Measurements from ENCODE around the gene ZSCAN31.

ZSCAN31 gene

DNA sequence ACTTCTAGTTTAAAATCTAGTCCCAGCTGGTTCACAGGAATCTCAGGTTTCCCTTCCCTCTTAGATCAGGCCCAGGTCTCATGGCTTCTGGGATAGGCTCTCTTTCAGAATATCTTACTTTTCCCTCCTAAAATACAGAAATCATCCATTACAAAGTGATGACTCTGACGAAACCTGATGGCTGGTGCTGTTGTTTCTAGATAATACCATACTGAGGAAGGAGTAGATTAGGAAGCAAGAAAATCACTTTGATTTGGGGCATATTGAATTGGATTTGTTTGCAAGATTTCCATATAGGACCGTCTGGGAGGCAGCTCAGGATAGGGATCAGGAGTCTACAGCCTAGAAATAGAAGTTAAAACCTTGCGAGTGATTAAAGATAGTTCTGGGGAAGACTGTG is 17.4 kb upstream of the ZSCAN31 start:
- no peak for DNase-seq (ENCODE audit: low read depth in 2 of 2)

DNA sequence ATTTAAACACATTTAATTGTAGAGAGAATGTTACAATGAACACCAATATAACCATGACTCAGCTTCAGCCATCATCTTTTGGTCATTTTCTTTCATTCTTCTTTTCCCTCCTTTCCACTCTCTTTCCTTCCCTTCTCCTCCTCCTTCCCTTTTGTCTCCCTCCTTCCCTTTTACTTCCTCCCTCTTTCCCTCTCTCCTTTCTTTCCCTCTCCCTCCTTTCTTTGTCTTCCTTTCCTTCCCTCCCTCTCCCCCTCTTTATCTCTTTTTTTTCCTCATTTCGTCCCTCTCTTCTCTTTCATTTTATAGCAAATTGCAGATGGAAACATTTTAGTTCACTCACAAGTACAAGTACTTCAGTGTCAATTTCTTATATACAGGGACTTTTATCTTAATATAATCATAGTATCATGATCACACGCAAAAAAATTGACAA is 15.6 kb upstream of the ZSCAN31 start:
- DNase-seq (ENCODE audit: low read depth in 2 of 2), result no peak

DNA sequence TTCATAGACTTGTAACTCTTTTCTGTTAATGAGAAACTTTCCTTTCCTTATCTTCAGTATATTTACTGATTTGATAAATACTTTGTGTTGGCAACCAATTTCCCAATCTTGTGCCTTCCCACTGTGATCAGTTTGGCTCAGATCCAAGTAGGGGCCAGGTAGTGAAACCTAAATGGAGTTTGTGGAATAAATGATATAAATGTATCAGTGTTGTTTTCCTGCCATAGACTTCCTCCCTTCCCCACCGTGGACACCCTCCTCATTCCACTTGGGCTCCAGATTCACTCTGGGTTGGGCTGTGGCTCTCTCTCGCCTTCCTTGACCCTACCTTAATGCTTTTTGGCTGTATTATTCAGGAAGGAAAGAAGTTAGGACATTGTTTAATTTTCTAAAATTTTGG is 15.1 kb upstream of the ZSCAN31 start:
- no peak for DNase-seq (ENCODE audit: low read depth in 2 of 2)

DNA sequence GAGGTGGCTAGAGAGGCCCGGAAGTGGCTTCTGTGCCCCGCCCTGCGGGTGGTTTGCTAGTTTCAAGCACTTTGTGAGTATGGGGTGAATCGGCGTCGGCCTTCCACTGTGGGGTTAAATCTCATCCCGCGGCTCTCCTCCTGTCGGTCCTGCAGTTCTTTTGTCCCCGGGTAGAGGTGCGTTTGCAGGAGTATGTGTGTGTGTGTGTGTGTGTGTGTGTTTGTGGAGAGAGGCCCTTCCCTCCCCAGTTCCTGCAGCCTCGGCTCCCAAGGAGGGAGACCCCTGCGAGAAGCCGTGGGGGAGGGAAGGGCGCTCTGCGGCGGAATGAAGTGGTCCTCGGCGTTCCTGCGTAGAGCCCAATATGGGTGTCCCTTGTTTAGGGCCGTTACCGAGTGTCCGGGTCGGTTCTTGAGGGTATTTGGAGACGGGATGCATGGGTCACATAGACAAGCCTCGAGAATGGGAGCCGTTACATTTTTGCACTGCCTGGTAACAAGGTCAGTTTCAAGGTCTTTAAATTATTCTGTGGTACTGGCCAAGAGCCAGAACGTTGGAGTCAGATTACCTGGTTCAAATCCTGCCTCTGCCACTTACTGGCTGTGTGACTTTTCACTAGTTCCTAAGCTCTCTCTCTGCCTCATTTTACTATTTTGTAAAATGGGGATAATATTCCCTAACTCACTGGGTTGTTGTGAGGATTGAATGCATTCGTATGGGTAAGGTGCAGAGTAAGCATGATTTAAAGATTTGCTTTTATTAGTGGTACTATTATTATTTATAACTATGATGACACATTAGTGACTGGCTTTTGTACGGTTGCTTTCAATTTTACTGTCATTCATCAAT is 14.2 kb upstream of the ZSCAN31 start, which contains the start of gene ZKSCAN3:
Gene ZKSCAN3, plus strand, starts transcription at position 56 of the 846 bp plus-strand sequence. CDS start 9,640 bp downstream, outside the sequence.
- DNase-seq (ENCODE audit: low read depth in 2 of 2), result peak; percentile 64 to 73

DNA sequence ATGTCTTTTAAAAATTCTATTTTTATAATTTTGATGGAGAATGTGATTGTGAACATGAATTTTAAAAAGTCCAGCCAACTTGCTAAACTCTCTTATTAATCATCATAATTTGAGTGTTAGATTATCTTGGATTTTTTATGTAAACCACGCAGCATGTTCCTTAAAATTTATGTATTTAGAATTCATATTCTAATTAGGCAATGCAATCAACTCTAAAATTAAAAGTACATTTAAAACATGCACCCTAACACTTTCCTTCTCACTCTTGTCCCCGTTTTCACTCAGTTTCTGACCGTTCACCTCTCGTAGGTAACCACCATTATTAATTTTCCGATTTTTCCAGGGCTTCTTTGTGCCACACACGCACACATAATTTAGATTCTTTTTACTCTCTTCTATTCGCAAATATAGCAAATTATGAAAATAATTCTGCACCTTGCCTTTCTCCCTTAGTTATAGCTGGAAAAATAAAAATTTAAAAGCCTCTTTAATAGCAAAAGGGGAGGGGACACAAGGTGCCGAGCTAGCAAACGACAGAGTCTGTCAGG is 13.5 kb upstream of the ZSCAN31 start:
- no peak for DNase-seq (ENCODE audit: low read depth in 2 of 2)

DNA sequence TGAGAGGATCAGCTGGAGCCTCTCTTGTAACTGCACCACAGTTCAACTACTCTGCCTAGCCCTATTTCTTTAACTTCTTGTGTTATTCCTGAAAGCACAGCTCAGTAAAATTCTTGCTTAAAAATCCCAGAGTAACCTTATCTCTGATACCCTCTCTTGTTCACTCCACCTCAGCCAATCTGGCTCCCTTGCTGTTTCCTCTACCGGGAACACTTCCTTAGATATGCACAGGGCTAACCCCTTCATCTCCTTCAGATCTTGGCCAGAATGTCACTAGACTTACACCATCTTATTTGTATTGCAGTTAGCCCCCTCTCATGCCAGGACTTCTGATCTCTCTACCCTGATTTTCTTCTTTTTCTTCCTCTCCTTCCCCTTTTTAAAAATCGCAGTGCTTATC is 11.2 kb upstream of the ZSCAN31 start:
- DNase-seq (ENCODE audit: low read depth in 2 of 2), result no peak

DNA sequence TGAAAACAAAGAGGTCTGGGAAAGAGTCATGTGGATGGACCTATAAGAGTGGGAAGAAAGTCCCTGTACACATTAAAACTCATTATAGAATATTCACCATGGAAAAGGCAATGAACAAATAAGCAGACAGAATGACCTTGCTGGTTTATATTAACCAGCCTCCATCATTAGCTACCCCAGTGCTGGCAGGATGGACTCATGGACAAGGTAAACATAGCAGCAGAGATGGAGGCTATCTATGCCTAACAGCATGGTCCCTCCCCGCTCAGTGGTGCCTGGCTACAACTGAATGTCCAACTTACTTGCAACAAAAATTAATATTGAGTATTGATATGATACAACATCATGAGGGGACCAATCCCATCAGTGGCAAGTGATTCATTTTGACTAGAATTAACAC is 9.3 kb upstream of the ZSCAN31 start:
- no peak for DNase-seq (ENCODE audit: low read depth in 2 of 2)

DNA sequence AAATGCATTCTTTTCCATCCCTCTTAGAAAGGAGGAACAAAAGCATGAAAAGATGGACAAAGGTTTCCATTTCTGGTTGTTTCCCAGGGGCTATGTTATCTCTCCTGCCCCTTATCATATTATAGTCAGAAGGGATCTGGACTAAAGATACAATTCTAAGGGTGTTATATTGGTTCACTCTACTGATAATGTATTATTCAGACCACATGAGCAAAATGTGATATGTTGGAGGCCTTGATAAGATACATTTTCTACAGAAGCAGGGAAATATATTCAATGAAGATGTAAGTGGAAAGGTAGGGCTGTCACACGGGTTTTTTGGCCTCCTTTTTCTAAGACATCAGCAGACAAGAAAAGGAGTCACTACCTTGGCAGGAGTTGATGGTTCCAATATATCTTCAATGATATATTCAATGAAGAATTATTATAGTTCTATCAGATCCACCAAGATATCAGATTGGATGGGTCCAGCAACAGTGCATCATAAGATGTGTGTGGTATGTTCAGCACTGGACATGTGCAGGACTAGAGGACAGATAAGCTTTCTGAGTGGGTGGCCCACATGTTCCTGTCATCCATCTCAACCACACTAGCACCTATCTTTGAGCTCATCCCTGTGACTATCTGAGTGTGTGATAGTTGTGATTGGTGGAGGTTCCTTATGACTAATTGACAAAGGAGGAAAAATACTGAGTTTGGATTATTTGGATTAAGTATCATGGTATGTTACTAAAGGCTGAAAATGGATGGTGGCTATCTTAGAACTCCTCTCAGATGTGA is 8.1 kb upstream of the ZSCAN31 start:
- DNase-seq (ENCODE audit: low read depth in 2 of 2), result no peak

DNA sequence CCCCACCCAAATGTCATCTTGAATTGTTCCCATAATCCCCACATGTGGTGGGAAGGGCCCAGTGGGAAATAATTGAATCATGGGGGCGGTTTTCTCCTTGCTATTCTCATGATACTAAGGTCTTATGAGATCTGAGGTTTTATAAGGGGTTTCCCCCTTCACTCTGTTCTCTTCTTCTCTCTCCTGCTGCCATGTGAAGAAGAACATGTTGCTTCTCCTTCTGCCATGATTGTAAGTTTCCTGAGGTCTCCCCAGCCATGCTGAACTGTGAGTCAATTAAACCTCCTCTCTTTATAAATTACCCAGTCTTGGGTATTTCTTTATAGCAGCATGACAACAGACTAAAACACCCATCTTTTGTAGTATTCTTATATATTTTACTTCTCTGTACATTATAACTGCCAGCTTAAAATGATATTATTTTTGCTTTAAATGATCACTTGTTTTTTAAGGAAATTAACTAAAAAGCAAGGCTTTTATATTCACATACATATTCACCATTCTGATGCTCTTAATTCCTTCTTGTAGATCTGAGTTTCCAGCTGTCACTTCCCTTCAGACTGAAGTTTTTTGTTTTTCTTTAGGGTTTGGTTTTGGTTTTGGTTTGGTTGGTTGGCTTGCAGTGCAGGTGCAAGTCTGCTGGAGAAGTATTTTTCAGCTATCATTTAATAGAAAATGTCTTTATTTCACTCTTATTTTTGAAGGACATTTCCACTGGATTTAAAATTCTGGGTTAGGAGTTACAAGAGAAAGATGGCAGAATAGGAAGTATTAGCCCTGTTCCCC is 4.6 kb upstream of the ZSCAN31 start:
- no peak for DNase-seq (ENCODE audit: low read depth in 2 of 2)

DNA sequence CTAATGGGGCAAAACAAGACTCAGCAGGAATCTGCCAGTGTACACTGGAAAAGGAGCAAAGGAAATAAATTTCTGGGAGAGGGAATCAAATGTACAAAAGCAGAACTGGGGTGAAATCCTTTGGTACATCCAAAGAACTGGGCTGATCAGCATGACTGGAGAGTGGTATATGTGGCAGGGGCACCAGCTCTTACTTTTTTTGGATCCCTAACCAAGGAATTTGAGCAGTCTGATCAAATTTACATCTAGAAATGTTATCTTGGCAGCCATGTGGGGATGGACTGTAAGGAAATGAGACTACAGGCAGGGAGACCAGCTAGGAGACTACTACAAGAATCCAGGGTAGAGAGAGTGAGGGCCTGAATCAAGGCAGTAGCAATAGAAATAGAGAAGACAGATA is 1.2 kb upstream of the ZSCAN31 start:
- no peak for DNase-seq (ENCODE audit: low read depth in 2 of 2)

DNA sequence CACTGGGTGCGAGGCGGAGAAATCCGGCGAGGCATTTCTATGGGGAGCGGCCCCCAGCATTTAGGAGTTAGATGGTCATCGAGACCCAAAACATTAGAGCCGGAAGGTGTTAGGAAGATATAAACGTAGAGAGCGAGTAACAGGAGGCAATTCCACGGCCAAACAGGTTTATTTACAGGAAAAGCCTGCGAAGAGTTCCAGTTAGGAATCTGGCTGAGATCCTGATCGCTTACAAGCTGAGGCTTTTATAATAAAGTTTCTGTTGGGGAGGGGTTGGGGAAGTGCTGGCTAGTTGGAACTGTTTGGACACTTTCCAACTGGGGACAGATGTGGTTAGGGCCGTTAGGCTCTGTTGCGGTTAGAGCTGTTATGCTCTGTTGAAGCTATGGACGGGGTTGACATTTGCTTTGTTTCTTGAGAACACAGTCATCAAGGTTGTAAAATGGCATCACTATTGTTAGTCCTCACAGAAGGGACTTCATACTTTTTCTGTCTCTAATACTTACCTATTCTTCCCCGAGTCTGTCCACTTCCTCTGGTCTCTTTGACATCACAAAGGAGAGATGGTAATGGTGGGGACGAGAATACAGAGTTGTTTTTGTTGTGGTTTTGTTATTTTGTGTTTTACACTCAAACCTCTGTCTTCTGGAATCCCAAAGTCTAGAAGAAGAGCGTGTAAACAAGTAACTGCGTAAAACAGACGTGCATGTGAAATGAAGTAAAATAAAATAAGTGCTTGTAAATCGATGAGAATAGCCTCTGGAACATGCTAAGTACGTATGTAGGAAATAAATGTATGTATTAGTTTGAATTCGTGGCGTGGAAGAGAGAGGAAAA is 554 bp upstream of the ZSCAN31 start:
- no peak for DNase-seq (ENCODE audit: low read depth in 2 of 2)

DNA sequence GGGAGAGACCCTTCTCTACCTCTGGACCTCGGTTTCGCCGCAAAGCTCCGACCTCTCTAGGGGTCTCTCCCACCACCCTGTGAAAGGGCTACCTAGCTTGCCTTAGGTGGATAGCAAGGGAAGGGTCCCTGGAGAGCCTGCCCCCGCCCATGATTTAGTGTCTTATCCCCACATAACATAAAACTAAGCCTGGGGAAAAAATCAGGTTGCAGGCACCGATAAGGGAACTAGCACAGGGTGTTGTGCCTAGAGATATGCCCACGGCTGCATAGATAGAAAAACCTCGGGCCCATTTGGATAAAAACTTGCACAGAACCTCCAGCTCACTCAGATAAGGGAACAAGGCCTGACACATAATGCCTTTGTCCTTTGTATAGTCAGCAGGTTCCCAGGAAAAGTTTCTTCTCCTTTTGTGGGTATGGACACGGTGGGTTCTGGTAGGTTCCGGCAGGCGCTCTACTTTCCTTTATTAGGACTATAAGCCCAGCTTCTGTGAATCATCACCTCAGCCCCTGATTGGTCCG is 846 bp downstream of the ZSCAN31 start:
- DNase-seq (ENCODE audit: low read depth in 2 of 2), result no peak

DNA sequence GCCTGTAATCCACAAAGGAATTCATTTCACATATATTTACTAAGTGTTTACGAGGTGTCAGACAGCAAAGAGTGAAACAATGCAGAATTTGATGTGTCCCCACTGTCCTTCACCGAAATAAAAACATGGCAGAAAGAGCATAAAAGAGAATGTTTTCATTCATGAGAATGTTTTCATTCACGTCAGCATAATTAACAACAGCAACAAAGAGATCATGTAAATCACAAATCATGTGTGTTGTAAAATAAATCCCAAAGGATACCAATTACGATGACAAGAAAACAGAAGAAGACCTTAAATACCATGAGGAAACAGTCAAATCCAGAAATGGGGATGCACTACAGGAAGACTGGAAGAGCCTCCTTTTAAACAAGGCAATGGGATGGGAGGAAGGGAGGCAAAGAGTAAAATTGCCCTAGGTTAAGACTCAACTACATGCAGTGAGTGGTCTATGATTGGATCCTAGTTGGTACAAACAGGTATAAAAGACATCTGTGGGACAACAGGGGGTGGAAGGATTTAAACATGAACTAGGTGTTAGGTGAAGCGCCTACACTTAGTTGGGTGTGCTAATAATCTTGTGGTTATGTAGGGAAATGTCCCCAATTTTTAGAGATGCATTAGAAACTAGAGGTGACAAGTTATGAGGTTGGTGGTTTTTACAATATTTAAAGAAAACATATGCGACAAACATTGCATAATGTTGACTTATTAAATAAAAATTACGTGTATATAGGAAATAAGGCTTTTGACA is 1.5 kb downstream of the ZSCAN31 start:
- DNase-seq (ENCODE audit: low read depth in 2 of 2), result no peak

DNA sequence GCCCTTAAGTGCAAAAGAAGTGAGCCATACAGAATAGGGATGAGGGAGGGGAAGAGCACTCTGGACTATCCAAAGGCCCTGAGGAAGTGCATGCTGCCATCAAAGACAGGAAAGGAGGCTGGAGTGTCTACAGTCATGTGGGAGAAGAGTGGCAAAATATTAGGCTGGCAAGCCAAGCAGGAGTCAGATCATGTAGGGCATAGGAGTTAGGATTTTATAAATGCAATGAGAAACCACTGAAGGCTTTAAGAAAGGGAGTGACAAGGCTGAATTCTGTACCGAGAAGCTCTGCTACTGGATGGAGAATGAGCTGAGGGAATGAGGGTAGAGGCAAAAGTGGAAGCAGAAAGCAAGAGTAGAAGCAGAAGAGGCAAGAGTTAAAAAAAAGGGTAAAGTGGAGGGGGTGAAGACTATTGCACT is 2.3 kb downstream of the ZSCAN31 start:
- DNase-seq (ENCODE audit: low read depth in 2 of 2), result no peak

DNA sequence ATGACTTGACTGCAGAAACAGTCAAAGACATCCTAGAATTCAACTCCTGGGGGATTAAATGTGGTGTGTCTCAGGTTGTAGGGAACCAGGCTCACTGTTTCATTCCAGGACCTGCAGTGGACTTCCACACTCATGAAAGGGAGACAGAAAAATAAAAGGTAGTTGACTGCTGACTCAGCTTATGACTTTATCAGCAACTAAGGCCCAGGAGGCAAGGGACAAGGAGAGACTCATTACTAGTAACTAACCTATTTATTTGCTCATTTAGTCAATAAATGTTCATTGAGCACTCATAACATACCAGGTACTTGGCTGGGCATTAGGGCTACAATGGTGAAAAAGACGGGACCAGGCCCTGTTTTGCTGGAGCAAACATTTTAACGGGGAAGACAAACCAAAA is 2.9 kb downstream of the ZSCAN31 start:
- DNase-seq (ENCODE audit: low read depth in 2 of 2), result no peak

DNA sequence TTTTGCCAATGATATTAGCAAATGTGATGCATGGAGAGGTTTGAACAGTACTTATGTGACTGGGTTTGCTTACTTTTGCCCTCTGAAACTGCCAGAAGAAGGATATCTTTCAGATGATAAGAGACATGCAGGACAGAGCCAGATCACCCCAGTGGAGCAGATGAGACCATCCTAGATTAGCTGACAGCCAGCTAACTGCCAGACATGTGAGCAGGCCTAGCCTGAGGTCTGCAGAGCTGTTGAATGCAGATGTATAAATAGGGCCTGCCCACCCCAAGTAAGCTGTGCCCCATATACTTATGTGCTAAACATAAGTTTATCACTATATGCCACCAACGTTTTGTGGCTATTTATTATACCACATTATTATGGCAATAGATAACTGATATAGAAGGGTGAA is 5.9 kb downstream of the ZSCAN31 start:
- no peak for DNase-seq (ENCODE audit: low read depth in 2 of 2)

DNA sequence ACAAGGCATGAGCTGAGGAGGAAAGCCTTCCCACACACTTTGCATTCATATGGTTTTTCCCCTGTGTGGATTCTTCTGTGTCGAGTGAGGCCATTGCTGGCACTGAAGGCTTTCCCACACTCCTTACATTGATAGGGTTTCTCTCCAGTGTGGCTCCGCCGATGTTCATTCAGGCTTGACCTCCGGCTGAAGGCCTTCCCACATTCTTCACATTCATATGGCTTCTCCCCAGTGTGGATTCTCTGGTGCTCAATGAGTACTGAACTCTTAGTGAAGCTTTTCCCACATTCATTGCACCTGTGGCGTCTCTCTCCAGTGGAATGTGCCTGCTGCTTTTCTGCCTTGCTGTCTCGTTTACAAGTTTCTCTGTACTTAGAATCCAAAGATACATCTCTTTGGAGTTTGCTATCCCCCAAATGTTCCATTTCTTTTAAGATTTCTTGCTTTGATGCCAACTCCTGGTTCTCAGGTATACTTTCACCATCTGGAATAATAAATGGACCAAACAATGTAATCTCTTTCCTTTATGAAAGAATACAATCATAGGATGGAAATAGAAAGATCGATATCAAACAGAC is 9.5 kb downstream of the ZSCAN31 start:
- no peak for DNase-seq (ENCODE audit: low read depth in 2 of 2)

DNA sequence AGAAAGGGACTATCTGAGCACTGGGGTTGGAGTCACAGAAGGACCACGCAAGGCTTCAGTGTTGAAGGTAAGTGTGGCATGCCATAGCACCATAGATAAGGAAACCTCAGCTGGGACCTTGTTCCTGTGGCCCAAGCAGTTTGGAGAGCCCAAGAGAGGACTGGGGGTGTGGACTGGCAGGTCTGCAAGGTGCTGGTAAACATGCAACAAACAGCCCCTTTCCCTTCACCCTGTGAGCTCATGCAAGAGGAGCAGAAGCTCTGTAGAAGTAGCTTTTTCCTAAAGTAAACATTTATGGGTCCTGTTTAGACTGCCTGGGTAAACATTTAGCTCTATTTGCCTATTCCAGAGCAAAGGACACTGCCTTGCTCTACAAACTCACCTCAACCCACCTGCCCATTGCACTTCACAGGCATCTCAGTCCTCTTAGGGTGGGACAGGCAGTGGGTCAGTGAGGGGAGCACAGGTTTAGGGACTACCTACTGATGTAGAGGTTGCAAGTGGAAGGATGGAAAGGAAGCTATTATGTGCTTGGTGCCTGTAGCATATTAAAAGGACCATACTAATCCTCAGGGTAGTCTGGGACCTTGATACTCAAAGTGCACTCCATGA is 12.0 kb downstream of the ZSCAN31 start:
- DNase-seq (ENCODE audit: low read depth in 2 of 2), result no peak

DNA sequence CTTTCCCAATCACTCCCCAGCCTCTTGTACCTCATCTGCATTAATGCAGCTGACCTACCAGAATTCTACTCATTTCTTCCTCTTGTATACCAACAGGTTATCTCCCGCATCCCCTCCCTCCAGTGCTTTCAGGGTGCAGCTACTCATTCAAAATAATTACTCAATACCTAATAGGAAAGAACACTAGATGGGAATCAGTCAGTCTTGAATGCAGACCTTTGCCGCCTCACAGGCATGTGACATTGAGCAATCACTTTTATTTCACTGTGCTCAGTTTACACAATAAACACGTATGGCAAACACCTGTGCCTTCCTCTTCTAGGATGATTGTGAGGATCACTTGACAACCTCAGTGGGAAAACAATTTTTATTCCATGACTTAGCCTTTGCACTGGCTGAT is 13.3 kb downstream of the ZSCAN31 start:
- DNase-seq (ENCODE audit: low read depth in 2 of 2), result no peak
